ENCODE measurements around the gene UBP1.
"Not testable (repeated sequence)": the region's sequence is repeated elsewhere in the genome, so short reads cannot be mapped to it uniquely, and the experiment has no call there.

UBP1 gene

DNA sequence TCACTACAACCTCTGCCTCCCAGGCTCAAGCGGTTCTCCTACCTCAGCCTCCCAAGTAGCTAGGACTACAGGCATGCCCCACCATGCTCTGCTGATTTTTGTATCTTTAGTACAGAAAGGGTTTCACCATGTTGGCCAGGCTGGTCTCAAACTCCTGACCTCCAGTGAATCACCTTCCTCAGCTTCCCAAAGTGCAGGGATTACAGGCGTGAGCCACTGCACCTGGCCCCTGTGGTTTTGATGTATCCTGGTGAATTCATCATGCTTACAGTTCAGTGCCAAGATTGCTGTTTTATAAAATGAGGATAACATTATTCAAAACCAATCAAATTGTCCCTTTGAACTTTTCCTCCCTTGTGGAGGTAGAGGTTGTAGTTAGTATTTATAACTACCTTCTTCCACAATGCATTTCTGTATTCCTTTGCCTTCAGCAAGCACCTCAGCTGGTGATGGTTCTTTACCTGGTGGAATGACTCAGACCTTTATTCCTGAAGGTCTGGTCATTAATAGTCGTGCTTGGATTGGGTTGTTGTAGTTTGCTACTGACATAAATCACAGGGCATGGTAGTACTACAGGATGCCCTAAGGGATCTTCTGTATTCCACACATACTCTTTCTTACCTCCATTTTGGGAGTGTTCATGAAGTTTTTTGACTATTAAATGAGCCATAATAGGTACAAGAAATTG is 76.9 kb downstream of the UBP1 start:
- Mint-ChIP-seq H3K4me3 (no peak overlapping the region), H3K27me3 (no peaks in the 10 kb centered on the region), H3K4me1 (ENCODE audit: low read depth) (no peaks in the 10 kb centered on the region), H3K36me3 (ENCODE audit: low read depth) (no peaks in the 10 kb centered on the region), H3K27ac (no peak overlapping the region), H3K9me3 (no peaks in the 10 kb centered on the region)
- intact Hi-C loops (cut with micrococcal nuclease), result no loop called here

- Mint-ChIP-seq H3K4me3 (no peak overlapping the region), H3K27ac (no peak overlapping the region), H3K9me3 (no peaks in the 10 kb centered on the region), H3K4me1 (ENCODE audit: low read depth) (no peaks in the 10 kb centered on the region), H3K36me3 (ENCODE audit: low read depth) (no peaks in the 10 kb centered on the region), H3K27me3 (peaks cover 5% of the 10 kb centered on the region)
- intact Hi-C loops (cut with micrococcal nuclease), result no loop called here
Observed at GRCh38 chr3:33360136-33360825, 79.9 kb downstream of the UBP1 start.

DNA sequence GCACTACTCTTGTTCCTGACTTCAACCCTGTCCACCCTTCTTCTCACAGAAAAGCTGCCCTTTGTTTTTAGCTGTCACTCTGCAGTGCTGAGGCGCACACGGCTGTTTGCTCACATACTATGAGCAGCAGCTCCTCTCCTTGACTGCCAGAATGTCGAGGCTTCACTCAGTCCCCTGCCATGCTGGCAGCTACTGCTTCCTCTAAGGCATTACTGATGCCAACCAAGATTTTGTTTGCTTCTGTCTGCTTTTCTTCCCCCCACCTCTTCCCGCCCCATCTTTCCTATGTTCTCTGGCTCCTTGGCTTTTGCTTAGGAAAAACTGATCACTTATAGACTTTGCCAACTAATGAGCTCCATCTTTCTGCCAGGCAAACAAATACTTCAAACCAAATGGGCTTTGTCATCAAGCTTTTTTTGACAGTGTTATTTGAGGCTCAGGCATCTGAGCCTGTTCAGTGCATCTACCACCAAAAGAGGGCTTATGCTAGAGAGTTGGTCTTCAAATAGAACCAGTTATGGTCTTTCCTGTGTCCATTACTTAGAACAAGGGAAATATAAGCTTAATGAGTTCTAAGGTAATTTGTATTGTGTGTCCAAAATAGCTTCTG is 81.9 kb downstream of the UBP1 start:
- Mint-ChIP-seq H3K27me3 (peaks cover 5% of the 10 kb centered on the region), H3K4me3 (no peak overlapping the region), H3K27ac (no peak overlapping the region), H3K36me3 (ENCODE audit: low read depth) (no peaks in the 10 kb centered on the region), H3K4me1 (ENCODE audit: low read depth) (no peaks in the 10 kb centered on the region), H3K9me3 (no peaks in the 10 kb centered on the region)
- intact Hi-C loops (cut with micrococcal nuclease), result no loop called here

DNA sequence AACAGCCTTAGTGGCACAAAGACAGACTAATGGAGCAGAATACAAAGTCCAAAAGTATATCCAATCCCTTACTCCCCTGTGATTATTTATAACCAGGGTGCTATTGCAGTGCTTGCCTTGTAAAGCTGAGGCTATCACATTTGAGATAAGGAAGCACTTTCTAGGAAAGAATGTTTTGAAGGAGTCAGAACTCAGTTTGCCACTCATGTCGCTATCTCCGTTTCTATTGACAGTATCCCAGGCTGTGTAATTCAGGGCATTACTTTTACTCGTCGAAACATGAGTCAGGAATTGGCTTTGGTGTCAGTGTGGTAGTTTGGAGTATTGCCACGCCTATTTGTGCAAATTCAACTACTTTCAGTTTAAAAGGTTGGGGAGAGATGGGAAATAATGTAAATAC is 84.6 kb downstream of the UBP1 start:
- Mint-ChIP-seq H3K4me1 (ENCODE audit: low read depth) (no peaks in the 10 kb centered on the region), H3K27me3 (peaks cover 5% of the 10 kb centered on the region), H3K27ac (no peak overlapping the region), H3K36me3 (ENCODE audit: low read depth) (no peaks in the 10 kb centered on the region), H3K9me3 (no peaks in the 10 kb centered on the region), H3K4me3 (no peak overlapping the region)
- intact Hi-C loops (cut with micrococcal nuclease), result no loop called here

DNA sequence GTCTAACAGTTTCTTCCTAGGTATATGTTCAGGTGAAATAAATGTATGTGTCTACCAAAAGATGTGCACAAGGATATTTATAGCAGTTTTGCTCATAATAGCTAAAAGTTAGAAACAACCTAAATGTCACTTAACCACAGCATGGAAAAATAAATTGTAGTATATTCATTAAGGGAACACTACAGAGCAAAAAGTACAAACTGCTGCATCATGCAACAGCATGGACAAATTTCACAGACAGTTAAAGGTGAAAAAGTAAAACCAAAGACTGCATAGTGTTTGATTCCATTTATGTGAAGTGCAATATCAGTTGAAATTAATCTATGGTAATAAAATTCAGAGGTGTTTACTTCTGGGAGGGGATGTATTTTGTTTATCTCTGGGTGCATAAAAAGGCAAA is 100.4 kb downstream of the UBP1 start:
- Mint-ChIP-seq H3K36me3 (ENCODE audit: low read depth) (no peaks in the 10 kb centered on the region), H3K27ac (no peak overlapping the region), H3K4me1 (ENCODE audit: low read depth) (no peaks in the 10 kb centered on the region), H3K4me3 (no peak overlapping the region), H3K9me3 (peaks cover 13% of the 10 kb centered on the region), H3K27me3 (no peaks in the 10 kb centered on the region)
- intact Hi-C loops (cut with micrococcal nuclease), result no loop called here

- H3K27me3 Mint-ChIP-seq; H3K4me3 Mint-ChIP-seq; H3K4me1 Mint-ChIP-seq (ENCODE audit: low read depth); H3K36me3 Mint-ChIP-seq (ENCODE audit: low read depth); H3K27ac Mint-ChIP-seq; intact Hi-C loops (cut with micrococcal nuclease): not testable (repeated sequence)
- peaks cover 21% of the 10 kb centered on the region for H3K9me3 Mint-ChIP-seq
Observed at GRCh38 chr3:33338936-33339465, 101.2 kb downstream of the UBP1 start.

All from dendritic cell treated with granulocyte-macrophage colony-stimulating factor and Interleukin-4, amounts not matched to agents 40 ng/mL and 50 ng/mL, for 4 days (primary cell).